Activated gamma-delta T cell (primary cell): ENCODE results near the gene PNLIPRP1.

Source experiments
- DNase-seq: peaks from one replicate; lab custom pipeline; 2025; lab: John Stamatoyannopoulos, UW

PNLIPRP1 gene

DNA sequence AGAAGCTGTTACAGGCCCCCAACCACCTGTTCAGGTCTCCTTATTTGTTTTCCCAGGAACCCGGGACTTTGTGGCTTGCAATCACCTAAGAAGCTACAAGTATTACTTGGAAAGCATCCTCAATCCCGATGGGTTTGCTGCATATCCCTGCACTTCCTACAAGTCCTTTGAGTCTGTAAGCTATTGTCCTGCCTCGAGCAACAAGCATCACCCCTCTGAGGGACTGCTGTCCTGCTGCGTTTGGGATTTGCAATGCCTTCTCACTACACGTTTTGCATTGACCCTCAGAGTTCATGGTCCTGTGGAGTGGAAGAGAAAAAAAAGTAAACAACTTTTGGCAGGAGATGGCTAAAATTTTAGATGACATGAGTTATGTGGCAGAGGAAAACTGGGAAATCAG lies 9.2 kb downstream of the PNLIPRP1 start:
- DNase-seq: no peak

DNA sequence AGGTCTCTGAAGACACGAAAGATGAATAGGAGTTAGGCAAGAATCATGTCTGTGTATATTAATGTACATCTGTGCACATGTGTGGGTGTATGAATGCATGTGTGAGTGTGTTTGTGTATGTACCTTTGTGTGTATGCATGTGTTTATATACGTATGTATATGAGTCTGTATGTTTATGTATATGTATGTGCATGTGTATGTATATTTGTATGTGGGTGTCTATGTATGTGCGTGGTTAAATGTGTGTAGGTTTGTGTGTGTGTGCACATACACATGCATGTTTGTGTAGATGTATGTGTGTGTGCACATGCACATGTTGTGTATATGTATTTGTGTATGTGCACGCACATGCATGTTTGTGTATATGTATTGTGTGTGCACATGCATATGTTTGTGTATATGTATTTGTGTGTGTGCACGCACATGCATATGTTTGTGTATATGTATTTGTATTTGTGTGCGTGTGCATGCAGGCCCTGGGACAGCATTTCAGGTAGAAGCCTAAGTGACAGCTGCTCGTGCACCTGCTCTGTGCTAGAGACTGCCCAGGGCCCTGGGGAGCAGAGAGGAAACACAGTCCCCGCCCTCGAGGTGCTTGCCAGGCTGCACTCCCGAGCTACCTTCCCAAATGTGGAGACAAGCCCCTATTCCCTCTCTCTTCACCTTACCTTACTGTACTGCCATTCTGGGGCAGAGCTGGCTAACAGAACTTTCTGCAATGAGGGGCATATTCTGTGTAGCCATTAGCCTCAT lies 12.1 kb downstream of the PNLIPRP1 start:
- DNase-seq: no peak

DNA sequence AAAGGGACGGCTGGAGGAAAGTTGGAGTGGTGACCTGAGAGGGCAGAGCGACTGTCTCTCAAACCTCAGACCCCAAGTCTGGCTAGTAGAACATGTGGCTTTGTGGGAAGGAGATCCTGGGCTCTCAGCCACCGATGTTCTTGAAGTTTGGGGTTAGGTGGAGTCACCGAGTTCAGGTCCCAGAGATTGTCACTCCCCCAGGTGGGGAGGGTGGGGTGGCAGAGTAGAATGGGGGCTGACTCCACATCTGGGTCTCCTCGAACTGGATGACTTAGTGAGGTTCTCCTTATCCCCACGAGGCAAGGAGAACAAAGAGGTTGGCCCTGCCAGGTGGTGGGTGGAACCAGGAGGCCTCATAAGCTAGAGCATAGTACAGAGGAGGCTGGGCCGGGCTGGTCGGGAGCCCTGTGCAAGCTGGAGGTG lies 15.3 kb downstream of the PNLIPRP1 start:
- no peak for DNase-seq

DNA sequence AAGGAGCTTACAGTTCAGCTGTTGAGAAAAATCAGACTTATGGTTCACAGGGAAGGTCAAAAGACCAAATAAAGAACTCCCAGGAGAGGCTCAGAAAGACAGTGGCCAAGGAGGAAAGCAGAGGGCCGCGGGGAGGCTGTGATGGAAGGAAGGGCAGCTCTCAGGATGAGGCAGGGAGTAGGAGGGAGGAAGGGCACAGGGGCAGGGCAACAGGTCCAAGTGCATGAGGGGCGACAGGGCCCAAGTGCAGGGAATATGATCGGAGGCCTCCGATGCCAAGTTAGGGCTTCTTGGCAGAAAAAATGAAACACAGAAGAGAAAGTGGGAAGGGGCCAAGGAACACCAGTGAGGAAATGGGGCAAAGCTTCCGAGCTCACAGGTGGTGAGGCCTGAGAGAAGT lies 16.6 kb downstream of the PNLIPRP1 start:
- no peak for DNase-seq

DNA sequence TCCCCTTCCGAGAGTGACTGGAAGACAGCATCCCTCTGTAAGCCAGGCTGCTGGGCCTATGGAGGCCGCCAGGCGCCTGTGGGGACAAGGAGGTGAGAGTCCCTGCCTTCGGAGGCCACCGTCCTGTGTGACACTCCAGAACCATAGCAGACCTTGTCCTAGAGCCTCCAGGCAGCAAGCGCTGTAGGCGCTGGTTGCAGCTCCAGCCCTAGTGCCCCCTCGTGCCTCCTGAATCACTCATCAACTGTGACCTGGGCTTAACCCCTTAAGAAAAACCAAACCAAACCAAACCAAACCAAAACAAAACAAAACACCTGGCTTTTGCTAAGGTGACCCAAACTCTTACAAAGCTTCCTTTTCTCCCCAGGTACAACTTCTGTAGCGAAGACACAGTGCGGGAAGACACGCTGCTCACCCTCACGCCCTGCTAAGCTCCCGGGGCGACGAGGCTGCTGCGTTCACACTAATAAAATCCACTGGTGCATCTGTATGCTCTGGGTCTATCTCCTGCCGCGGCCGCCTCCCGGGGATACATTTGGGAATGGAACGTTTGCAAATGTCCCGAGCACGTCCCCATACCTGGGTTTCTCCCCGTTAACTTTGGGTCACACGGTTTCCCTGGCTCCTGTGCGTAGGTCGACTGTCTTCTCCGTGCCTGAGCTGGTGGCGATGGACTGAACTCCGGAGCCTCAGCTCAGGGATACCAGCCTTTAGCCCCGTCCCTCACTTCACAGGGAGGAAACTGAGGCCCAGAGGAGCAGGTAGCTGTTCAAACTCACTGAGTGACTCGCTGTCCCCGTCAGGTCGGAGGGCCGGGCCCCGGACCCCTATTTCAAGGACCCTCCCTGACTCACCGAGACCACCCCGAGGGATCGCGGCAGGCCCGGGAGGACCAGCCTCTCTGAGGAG lies 18.2 kb downstream of the PNLIPRP1 start:
- no peak for DNase-seq

DNA sequence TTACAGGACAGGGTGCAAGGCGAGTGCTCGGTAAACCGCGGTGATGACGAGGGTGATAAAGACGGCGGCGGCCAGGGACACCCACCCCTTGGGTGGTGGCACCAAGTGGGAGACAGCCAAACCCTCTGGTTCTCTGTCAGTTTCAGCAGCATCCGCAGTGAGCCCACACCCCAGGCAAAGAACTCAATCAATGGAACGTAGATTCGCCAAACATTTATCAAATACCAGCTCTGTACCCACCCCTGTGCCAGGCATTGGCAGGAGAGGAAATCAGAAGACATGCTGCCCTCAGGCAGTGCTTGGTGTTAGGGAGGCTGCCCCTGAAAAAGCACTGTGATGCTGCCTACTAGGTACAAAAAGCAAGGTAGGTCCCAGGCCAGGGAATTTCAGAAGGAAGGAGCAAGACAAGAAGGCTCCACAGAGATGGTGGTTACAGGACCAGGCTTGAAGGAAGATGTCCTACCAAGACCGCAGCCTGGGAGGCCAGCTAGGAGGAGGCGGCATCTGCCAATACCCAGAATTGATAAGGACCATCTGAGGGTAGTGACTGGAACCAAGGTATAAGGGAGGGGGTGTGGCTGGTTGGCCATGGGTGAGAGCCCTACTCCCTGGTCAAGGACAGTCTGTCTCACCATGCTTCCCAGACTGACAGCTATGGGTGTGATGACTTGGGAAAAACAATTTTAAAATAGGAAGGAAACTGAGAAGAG lies 19.8 kb downstream of the PNLIPRP1 start:
- DNase-seq: no peak

DNA sequence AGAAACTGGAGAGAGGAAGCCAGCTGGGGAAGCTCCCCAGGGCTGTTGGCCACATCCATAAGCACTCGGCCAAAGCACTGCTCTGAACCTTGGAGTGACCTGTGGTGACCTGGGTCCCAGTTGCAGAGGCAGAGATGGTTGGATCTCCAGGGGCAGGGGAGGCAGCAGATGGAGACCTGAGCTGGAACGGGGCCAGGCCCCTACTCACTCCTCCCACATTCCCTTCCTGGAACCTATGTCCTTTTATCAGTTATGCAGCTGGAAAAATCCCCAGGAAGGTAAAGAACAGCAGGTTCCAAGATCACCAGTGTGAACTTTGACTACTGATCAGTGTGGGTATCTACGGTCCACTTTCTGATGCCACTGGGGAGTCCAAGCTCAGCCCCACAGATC lies 20.4 kb downstream of the PNLIPRP1 start:
- no peak for DNase-seq

DNA sequence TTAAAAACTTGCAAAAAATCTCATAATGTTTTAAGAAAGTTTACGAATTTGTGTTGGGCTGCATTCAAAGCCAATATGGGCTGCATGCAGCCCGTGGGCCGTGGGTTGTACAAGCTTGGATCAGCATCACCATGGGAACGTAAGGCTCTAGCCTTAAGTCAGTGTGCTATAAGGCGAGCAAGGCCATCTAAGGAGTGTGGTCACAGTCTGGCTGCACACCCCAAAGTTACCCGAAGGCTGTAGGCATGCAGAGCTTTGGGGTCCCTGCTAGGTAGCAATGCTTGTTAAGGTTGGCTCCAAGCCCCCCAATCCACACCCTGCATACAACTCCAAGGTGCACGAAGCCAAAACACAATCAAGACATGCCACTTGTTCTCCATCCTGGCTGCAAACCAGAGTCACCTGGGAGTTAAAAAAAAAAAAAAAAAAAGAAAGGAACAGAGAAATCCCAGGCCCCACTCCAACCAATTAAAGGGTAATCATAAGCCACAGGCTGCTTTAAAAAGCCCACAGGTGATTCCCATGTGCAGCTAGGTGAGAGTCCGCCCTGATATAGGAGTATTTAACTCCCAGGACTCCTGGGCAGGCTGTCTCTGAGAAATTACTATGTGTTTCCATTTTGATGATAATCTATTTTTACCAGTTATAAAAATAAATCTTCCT lies 21.5 kb downstream of the PNLIPRP1 start:
- no peak for DNase-seq

DNA sequence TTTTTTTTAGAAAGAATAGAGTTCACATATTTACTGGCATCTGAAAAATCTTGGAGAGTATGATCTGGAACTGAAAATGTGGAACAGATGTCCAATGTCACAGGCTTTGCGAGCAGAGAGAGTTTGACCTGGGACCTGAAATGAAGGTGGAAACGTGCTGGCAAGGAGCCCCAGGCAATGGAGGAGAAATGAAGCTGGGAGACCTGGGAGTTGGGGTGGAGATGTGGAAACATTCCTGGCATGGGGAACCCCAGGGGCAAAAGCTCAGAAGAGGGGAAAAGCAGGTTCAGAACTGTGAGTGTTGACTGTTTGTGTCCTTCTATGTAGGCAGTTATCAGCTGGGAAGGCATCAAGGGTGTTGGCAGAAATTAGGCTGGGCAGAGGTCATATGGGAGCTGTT lies 22.7 kb downstream of the PNLIPRP1 start:
- DNase-seq: no peak

DNA sequence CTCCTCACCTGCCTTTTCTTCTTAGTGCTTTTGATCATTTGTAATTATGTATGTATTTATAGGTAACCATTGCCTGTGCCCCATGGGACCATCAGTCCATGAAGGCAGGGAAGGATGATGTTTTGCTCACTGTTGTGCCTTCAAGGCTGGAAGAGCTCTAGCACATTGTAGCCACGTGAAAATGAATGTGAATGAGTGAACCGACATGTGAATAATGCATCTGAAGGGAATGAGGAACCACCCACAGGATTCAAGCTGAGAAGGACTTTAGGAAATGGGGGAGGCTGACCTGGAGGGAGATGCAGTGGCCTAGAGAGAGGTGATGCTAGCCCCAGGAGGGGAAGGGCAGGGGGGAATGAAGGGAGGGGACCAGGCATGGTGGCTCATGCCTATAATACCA lies 24.0 kb downstream of the PNLIPRP1 start:
- DNase-seq: no peak

DNA sequence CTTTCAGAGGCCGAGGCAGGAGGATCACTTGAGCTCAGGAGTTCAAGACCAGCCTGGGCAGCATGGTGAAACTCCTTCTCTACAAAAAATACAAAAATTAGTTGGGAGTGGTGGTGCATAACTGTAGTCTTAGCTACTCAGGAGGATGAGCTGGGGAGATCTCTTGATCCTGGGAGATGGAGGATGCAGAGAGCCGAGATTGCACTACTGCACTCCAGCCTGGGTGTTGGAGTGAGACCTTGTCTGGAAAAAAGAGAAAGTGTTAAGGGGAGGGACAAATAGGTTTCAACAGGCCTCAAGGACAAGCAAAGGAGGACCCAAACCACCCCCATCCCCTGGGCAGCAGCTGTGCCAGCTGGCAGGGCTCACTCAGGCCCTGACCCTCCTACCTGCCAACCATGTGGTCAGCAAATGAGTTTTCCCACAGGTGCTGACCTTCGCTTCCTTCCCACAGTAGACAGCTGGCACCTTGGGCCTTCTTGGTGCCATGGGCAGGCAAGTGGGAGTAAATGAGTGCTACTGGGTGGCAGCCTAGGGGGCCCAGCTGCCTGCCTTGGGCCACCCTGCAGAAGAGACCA lies 24.5 kb downstream of the PNLIPRP1 start:
- no peak for DNase-seq

DNA sequence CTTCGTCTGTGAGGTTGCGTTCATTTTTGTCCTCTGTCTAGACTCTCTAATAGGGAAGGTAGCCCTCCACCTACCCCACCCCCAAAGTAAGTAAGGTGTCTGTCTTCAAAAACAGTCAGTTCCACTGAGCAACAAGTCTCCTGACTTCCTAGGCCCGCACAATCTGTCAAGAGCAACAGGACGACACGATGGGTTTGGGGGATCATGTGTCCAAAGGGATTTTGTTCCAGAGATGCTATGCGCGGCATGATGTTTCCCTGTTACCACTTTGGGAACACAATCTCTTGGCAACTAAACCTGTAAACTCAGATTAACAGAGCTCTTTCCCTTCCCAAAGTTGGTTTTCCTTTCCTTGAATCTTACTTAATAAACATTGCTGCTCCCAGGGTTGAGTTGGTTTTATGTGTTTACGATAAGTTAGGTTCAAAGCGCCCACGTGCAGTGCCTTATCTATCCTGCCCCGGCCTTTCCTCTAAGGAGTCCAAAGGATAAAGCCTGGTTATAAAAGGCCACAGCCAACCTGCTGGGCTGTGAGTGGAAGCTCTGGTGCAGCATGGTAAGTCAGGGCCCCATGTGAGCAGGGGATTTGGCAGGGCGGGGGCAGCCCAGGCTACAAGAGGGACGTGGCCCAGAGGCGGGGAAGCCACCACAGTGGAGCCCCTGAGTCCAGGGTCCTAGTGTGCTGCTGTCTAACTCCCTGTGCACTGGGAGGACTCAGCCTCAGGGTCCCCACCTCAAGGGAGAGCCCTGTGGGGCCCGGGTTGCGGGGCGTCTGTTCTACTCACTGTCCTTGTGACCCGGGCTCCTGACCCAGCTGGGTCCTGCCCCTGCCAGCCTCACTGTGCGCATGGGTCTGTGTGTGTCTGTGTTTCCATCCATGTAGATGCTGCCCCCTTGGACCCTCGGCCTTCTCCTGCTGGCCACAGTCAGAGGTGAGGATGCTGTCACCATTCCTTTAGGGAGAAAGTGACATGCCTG lies 30.0 kb downstream of the PNLIPRP1 start, which contains the start of gene PNLIPRP2:
Gene PNLIPRP2 (plus strand): TSS at position 531 of the 978 bp plus-strand sequence.
- DNase-seq: no peak

DNA sequence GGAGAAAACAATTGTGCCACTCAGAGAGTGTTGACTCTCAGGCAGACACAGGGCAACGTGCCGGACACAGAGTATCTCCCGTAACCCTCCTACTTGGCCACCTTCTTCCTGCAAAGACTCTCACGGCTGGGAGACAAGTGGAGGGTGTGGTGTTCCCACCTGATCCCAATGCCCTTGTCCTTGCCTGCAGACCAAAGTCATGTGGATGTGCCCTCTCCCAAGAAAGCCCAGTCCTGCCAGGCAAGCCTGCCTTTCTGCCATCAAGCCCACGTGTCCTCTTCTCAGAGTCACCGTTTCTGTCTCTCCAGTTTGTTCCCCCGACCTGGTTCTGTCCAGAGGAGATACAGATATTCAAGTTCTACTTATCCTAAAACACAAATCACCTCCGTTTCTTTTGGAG lies 30.7 kb downstream of the PNLIPRP1 start:
- DNase-seq: no peak

DNA sequence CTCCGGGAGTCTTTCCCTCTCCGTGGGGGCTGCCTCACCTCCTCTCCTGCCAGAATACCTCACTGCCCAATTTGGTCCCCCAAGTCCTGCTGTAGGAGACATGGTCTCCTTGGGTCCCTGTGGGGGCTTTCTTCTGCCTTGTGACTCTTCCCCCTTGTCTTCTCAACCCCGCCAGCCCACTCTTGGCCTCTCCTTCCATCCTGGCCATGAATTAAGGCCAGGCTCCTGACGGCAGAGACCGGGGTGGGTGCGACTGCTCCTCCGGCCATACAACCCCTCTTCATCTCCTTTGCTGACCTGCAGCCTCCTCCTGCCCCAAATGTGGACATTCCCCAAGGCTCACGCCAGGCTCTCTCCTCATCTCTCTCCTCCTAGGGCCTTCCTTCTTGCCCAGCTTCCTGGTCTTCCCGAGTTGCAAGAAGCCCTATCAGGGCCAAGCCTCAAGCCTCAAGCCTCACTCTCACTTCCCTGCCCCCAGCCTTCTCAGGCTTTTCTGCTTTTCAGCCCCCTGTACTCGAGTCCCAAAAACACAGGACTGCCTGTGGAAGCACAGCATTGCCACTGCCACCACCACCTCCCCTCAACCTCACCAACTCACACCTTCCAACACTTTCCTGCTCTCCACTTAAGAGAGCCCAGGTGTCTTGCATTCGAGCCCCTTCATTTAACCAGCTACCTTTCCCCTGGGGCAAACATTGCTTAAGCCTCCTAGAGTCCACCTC lies 31.3 kb downstream of the PNLIPRP1 start:
- DNase-seq: no peak

DNA sequence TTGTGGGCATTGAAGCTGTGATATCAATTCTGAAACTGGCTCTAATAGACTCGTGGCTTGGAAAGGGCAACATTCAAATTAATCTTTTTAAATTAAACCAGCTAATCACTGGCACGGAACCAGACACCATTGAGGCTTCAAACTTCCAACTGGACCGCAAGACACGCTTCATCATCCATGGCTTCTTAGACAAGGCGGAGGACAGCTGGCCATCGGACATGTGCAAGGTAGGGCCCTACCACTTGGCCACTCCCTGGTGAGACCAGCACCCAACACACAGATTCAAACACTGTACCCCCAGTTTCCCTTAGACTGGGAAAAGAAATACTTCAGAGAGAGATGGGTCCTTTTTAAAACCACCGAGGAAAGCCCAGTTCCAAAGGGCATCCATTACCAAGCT lies 35.1 kb downstream of the PNLIPRP1 start:
- DNase-seq: no peak

DNA sequence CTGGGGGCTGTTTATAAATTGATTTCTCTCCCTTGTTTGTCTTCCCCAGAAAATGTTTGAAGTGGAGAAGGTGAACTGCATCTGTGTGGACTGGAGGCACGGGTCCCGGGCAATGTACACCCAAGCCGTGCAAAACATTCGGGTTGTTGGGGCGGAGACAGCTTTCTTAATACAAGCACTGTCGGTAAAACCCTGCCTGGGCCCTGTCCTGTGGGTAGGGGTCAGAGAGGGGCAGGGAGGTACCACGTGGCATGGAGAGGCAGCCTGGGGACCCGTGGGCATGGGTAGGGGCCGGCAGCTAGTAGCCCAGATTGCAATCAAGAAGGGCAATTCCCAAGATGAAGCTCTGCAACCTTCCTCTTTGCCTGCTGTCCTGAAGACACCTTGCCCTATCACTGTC lies 36.1 kb downstream of the PNLIPRP1 start:
- no peak for DNase-seq

DNA sequence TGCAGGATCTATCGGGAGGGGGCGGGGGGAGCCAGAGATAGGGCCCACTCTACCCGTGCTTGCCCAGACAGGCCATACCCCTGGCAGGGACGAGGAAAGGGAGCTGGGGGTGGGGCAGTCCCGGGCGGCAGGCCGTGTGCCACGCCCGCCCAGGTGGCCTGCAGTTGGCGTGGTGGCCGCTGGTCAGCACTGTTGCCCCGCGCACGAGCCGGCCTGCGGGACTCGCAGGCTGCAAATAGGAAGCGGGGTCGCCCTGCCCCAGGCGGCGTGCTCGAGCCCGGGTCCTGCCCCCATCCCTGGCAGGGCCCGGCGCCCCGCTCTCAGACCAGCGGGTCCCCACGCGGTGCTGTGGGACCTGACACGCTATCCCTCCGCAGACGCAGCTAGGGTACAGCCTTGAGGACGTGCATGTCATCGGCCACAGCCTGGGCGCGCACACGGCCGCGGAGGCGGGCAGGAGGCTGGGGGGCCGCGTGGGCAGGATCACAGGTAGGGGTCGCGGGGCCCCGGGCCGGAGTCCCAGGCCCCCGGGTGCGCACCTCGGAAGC lies 36.7 kb downstream of the PNLIPRP1 start:
- no peak for DNase-seq

DNA sequence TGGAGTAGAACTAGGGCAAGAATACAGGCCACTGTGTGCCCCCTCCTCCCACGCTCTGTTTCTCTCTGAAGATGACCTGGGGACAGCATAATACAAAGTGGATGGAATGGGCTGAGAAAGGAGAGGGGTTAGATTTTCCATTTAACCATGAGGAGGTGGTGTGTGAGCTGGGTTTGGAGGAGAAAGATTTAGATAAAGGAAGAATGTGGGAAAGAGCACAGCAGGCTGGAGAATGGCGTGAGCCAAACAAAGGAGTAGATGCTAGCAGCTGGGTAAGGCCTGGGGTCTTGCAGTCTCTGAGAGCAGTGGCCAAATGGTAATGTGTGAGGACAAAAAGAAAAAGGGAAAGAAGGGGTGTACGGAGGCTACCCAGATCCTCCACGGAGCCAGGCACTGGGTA lies 38.6 kb downstream of the PNLIPRP1 start:
- DNase-seq: no peak

DNA sequence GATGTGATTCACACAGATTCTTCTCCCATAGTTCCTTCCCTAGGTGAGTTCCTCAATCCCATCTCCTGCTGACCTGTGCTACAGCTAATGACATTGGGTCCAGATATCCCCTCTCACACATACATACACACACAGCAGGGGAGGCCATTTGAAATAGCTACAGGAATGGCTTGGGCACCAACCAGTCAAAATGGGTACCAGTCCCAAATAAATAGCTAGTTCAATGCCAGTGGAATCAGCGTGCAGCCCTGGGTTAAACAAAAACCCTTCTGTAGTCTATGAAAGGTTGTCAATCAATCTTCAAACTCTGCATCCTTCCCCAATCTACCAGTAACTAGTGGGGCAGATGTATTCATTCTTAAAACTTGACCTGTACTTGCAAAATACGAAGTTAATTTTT lies 39.3 kb downstream of the PNLIPRP1 start:
- DNase-seq: no peak
